Measurements from ENCODE around the gene PELI2. TPM values are rescaled to one million over a fixed set of nuclear protein-coding genes. Genes with fewer than 3 reads are reported as not detected.

Gene PELI2
- total RNA-seq, 2 experiments from 2014 or later: 2.5 to 3.6 TPM

GRCh38 chr14:56100556-56100955 lies 17.7 kb upstream of the PELI2 start:
- DNase-seq: no peak
- CTCF ChIA-PET: no interaction called here
- peaks cover 6% of the 10 kb centered on the region for H3K27me3 Mint-ChIP-seq
- H3K4me3 Mint-ChIP-seq: no peak overlapping the region
- no peaks in the 10 kb centered on the region for H3K4me1 Mint-ChIP-seq
- H3K9me3 Mint-ChIP-seq: no peaks in the 10 kb centered on the region
- POLR2A ChIA-PET: no interaction called here
- H3K36me3 Mint-ChIP-seq (ENCODE audit: low read depth): no peaks in the 10 kb centered on the region
- no peak overlapping the region for H3K27ac Mint-ChIP-seq

GRCh38 chr14:56102941-56103340 lies 15.3 kb upstream of the PELI2 start:
- DNase-seq: no peak
- Mint-ChIP-seq H3K36me3 (ENCODE audit: low read depth) (no peaks in the 10 kb centered on the region), H3K9me3 (no peaks in the 10 kb centered on the region), H3K27me3 (peaks cover 4% of the 10 kb centered on the region), H3K4me3 (no peak overlapping the region), H3K4me1 (no peaks in the 10 kb centered on the region), H3K27ac (no peak overlapping the region)
- ChIA-PET POLR2A (interaction anchor here (0.6 kb wide), 1 partner anchor 24 kb away, joined by 3 read pairs; no protein-coding TSS in a partner anchor), CTCF (no interaction called here)

- CTCF ChIA-PET: interaction anchor here (0.7 to 1.8 kb wide), 2 partner anchors 11 to 39 kb away, joined by 5 to 6 read pairs; partner anchors contain the start of gene PELI2
- no peaks in the 10 kb centered on the region for H3K36me3 Mint-ChIP-seq (ENCODE audit: low read depth)
- POLR2A ChIA-PET: no interaction called here
Observed at GRCh38 chr14:56107615-56108014, 10.6 kb upstream of the PELI2 start.

GRCh38 chr14:56108057-56108456 lies 10.2 kb upstream of the PELI2 start:
- H3K27ac Mint-ChIP-seq: no peak overlapping the region
- H3K9me3 Mint-ChIP-seq: no peaks in the 10 kb centered on the region
- H3K4me1 Mint-ChIP-seq: peaks cover 5% of the 10 kb centered on the region
- no peak overlapping the region for H3K4me3 Mint-ChIP-seq
- POLR2A ChIA-PET: no interaction called here
- no peak for DNase-seq
- H3K27me3 Mint-ChIP-seq: peaks cover 8% of the 10 kb centered on the region
- CTCF ChIA-PET: interaction anchor here (1.8 kb wide), 1 partner anchor 10 kb away, joined by 5 read pairs; the partner anchor contains the start of gene PELI2
- H3K36me3 Mint-ChIP-seq (ENCODE audit: low read depth): no peaks in the 10 kb centered on the region

More at GRCh38 chr14:56107615-56108014, 10.6 kb upstream of the PELI2 start:
- Mint-ChIP-seq H3K27me3 (peaks cover 4% of the 10 kb centered on the region), H3K9me3 (no peaks in the 10 kb centered on the region), H3K4me1 (peaks cover 2% of the 10 kb centered on the region), H3K27ac (no peak overlapping the region), H3K4me3 (no peak overlapping the region)
- no peak for DNase-seq

- peaks cover 21% of the 10 kb centered on the region for H3K4me1 Mint-ChIP-seq
- no peak overlapping the region for H3K27ac Mint-ChIP-seq
- no peaks in the 10 kb centered on the region for H3K36me3 Mint-ChIP-seq (ENCODE audit: low read depth)
- DNase-seq: no peak
- CTCF ChIA-PET: no interaction called here
- POLR2A ChIA-PET: no interaction called here
- H3K27me3 Mint-ChIP-seq: peaks cover 22% of the 10 kb centered on the region
- no peak overlapping the region for H3K4me3 Mint-ChIP-seq
- no peaks in the 10 kb centered on the region for H3K9me3 Mint-ChIP-seq
Observed at GRCh38 chr14:56112781-56113180, 5.4 kb upstream of the PELI2 start.

- peaks cover 33% of the 10 kb centered on the region for H3K4me1 Mint-ChIP-seq
- H3K27ac Mint-ChIP-seq: no peak overlapping the region
- H3K36me3 Mint-ChIP-seq (ENCODE audit: low read depth): no peaks in the 10 kb centered on the region
- H3K9me3 Mint-ChIP-seq: no peaks in the 10 kb centered on the region
- ChIA-PET POLR2A (no interaction called here), CTCF (interaction anchor here (0.7 kb wide), 1 partner anchor 704 kb away, joined by 3 read pairs; the partner anchor contains the start of gene ATG14)
- no peak for DNase-seq
- no peak overlapping the region for H3K4me3 Mint-ChIP-seq
- H3K27me3 Mint-ChIP-seq: peaks cover 33% of the 10 kb centered on the region
Observed at GRCh38 chr14:56115334-56115870, 2.8 kb upstream of the PELI2 start.

- no peak overlapping the region for H3K27ac Mint-ChIP-seq
- no peaks in the 10 kb centered on the region for H3K9me3 Mint-ChIP-seq
- POLR2A ChIA-PET: no interaction called here
- H3K36me3 Mint-ChIP-seq (ENCODE audit: low read depth): no peaks in the 10 kb centered on the region
- H3K4me3 Mint-ChIP-seq: no peak overlapping the region
- H3K27me3 Mint-ChIP-seq: peaks cover 36% of the 10 kb centered on the region
- CTCF ChIA-PET: interaction anchor here (0.7 kb wide), 1 partner anchor 704 kb away, joined by 3 read pairs; the partner anchor contains the start of gene ATG14
- H3K4me1 Mint-ChIP-seq: peaks cover 39% of the 10 kb centered on the region
- DNase-seq: no peak
Observed at GRCh38 chr14:56115976-56116893, 2.0 kb upstream of the PELI2 start.

GRCh38 chr14:56118611-56119181 lies 485 bp downstream of the PELI2 start:
- Mint-ChIP-seq H3K27ac (no peak overlapping the region), H3K36me3 (ENCODE audit: low read depth) (no peaks in the 10 kb centered on the region), H3K4me3 (peak overlapping the region; percentile 87), H3K9me3 (no peaks in the 10 kb centered on the region), H3K27me3 (peaks cover 38% of the 10 kb centered on the region), H3K4me1 (peaks cover 40% of the 10 kb centered on the region)
- POLR2A ChIA-PET: no interaction called here
- peak; percentile 12 for DNase-seq
- CTCF ChIA-PET: interaction anchor here (0.9 to 1.0 kb wide), 2 partner anchors 11 to 19 kb away, joined by 3 to 5 read pairs; no protein-coding TSS in a partner anchor

- peaks cover 40% of the 10 kb centered on the region for H3K4me1 Mint-ChIP-seq
- H3K27ac Mint-ChIP-seq: peak overlapping the region; percentile 76
- POLR2A ChIA-PET: no interaction called here
Observed at GRCh38 chr14:56119201-56119981, 1.2 kb downstream of the PELI2 start.

GRCh38 chr14:56120091-56120691 lies 2.0 kb downstream of the PELI2 start:
- ChIA-PET POLR2A (no interaction called here), CTCF (no interaction called here)
- H3K4me3 Mint-ChIP-seq: peak overlapping the region; percentile 69
- no peaks in the 10 kb centered on the region for H3K36me3 Mint-ChIP-seq (ENCODE audit: low read depth)
- DNase-seq: no peak
- peaks cover 40% of the 10 kb centered on the region for H3K4me1 Mint-ChIP-seq
- H3K27me3 Mint-ChIP-seq: peaks cover 31% of the 10 kb centered on the region
- no peak overlapping the region for H3K27ac Mint-ChIP-seq
- H3K9me3 Mint-ChIP-seq: no peaks in the 10 kb centered on the region

More at GRCh38 chr14:56119201-56119981, 1.2 kb downstream of the PELI2 start:
- CTCF ChIA-PET: interaction anchor here (0.9 kb wide), 1 partner anchor 18 kb away, joined by 3 read pairs; no protein-coding TSS in a partner anchor
- peak overlapping the region; percentile 69 for H3K4me3 Mint-ChIP-seq
- H3K27me3 Mint-ChIP-seq: peaks cover 33% of the 10 kb centered on the region
- peak; percentile 22 for DNase-seq
- H3K9me3 Mint-ChIP-seq: no peaks in the 10 kb centered on the region
- H3K36me3 Mint-ChIP-seq (ENCODE audit: low read depth): no peaks in the 10 kb centered on the region

- Mint-ChIP-seq H3K27ac (no peak overlapping the region), H3K36me3 (ENCODE audit: low read depth) (no peaks in the 10 kb centered on the region), H3K27me3 (peaks cover 29% of the 10 kb centered on the region), H3K9me3 (no peaks in the 10 kb centered on the region), H3K4me1 (peaks cover 30% of the 10 kb centered on the region), H3K4me3 (no peak overlapping the region)
- POLR2A ChIA-PET: no interaction called here
- no peak for DNase-seq
- CTCF ChIA-PET: no interaction called here
Observed at GRCh38 chr14:56121816-56122215, 3.6 kb downstream of the PELI2 start.

GRCh38 chr14:56122301-56122700 lies 4.1 kb downstream of the PELI2 start:
- ChIA-PET CTCF (no interaction called here), POLR2A (interaction anchor here (0.6 kb wide), 1 partner anchor 1675 kb away, joined by 8 read pairs; no protein-coding TSS in a partner anchor)
- no peaks in the 10 kb centered on the region for H3K9me3 Mint-ChIP-seq
- H3K4me1 Mint-ChIP-seq: peaks cover 29% of the 10 kb centered on the region
- H3K27me3 Mint-ChIP-seq: peaks cover 29% of the 10 kb centered on the region
- DNase-seq: no peak
- no peak overlapping the region for H3K4me3 Mint-ChIP-seq
- no peaks in the 10 kb centered on the region for H3K36me3 Mint-ChIP-seq (ENCODE audit: low read depth)
- H3K27ac Mint-ChIP-seq: no peak overlapping the region

Measured in activated CD4-positive, alpha-beta T cell treated with anti-CD3 and anti-CD28 coated beads, Interleukin-2, amount 10 ng/mL, durations not matched to agents 7 days and 5 days (primary cell).